Activated CD4-positive, CD25-positive, alpha-beta regulatory T cell (primary cell): ENCODE measurements around the gene CACNA1C.

ENCODE experiments used
- DNase-seq, 4 experiments: peaks; one replicate each; lab custom pipeline; 2025; lab: John Stamatoyannopoulos, UW

CACNA1C gene

DNA sequence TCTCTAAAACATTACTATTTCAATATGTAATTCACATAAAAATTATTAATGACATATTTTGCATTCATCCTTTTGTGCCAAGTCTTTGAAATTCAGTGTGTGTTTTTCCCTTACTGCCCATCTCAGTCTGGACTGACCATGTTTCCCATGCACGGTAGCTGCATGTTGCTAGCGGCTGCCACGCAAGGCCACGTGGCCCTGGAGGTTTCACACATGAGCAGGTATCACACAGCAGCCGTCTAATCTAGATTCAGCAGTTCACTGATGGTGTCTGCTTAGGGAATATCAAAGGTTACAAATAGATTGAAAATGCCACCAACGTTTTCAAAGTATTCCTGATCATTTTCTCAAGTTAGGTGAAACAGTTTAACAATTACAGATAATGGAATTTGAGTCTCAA is 507.1 kb downstream of the CACNA1C start:
- DNase-seq = no peak

GRCh38 chr12:2560356-2560755 is 507.6 kb downstream of the CACNA1C start:
- DNase-seq = no peak

- no peak for DNase-seq
Measured at GRCh38 chr12:2561367-2561766, 508.6 kb downstream of the CACNA1C start.

DNA sequence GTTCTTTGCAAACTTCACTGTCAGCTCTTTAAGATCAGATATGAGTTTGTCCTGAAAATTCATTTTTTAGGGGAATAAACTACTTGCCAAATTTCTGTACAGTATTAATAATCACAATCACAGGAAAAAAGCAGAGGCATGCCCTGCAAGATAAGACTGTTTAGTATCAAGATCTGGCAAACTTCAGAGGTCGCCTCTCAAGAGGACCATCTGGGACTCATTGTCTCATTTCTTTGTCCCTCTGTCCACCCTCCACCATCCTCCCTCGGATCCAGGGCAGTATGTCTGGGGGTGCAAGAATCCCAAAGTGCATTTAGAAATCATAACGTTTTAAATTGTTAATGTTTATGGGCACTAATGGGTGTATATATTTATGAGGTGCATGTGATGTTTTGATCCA is 509.6 kb downstream of the CACNA1C start:
- no peak for DNase-seq

DNA sequence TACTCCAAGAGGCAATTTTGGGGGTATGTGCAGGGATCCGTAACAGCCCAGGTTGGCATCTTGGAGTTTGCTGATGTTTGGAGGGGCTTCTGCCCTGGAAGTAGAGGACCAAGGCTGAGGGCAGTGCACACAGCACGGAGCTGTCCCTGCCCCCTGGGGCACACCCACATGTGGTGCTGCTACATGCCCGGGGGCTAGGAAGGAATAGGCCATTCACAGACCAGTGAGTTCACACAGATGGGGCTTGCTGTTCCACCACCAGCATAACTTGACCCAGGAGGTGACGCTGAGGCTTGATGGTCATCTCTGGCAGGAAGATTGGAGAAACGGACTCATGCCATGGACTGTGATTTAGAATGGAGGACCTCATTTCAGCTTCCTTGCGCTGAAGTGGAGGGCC is 510.9 kb downstream of the CACNA1C start:
- DNase-seq = no peak

GRCh38 chr12:2566161-2566560 is 513.4 kb downstream of the CACNA1C start:
- no peak for DNase-seq

DNA sequence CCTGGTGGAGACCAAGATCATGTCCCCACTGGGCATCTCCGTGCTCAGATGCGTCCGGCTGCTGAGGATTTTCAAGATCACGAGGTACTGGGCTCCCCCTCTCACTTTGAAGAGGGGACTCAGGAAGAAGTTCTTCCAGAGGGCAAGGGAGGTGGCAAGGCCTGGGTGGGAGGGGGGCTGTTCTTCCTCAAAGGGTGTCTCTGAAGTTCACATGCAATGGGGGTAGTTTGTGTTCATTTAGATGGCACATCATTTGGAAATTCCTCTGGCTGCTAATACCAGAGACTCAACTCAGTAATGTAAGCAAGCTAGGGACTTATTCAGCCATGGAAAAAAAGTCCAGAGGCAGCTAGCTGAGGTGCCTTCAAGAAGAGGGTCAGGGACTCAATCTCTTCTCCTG is 514.9 kb downstream of the CACNA1C start:
- no peak for DNase-seq

- DNase-seq = no peak
Measured at GRCh38 chr12:2570562-2570961, 517.8 kb downstream of the CACNA1C start.

- DNase-seq = no peak
Measured at GRCh38 chr12:2574355-2574935, 521.7 kb downstream of the CACNA1C start.

- no peak for DNase-seq
Measured at GRCh38 chr12:2575245-2575644, 522.5 kb downstream of the CACNA1C start.

DNA sequence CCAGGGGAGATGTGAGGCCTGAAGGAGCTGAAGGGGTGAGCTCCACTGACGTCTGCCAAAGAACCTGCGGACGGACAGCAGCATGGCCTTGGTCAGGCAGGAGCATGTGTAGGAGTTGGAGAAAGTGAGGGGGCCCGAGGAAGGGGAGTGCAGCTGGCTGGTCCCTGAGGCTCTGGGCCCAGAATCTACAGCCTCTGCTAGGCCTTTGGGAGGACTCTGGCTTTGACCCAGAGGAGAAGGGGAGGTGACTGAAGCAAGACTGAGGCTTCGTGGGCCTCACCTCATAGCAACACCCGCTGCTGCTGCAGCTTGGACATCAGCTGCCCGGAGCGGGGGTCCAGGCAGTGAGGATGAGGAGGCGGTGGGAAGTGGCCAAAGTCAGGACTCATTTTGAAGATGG is 525.4 kb downstream of the CACNA1C start:
- DNase-seq = no peak

DNA sequence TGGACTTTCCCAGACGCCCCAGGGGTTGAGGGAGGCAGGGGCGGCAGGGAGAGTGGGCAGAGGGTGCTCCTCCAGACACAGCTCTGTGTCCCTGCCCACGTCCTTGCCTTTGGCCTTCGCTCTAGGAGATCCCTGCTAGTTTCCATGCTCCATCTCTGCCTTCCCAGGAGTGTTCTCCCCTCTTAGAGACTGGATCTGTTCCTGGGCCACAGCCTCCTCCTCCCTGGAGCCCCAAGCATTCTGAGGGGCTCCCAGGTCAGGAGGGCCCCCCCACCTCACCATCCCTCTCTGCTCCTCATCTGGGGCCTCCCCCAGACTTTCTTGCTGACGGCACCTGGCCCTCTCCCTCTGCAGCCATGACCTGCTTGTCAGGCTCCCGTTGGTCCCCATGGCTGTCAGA is 526.0 kb downstream of the CACNA1C start:
- no peak for DNase-seq

DNA sequence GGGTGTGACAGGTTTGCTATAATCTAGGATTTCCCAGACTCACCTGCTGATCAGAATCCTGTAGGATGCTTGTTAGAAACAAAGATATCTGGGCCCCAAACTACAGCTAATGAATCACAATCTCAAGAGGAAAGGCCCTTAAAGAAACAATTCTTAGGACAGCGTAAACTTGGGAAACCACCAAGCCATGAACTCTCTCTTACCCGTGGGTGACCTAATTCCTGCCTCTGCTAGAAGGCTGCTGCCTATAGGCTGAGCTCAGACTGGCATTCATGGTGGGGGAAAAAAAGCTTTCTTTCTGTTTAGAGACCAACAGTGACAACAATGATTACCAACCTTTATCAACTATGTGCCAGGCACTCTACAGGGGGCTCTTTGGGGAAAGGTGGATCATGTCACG is 528.0 kb downstream of the CACNA1C start:
- DNase-seq = no peak

DNA sequence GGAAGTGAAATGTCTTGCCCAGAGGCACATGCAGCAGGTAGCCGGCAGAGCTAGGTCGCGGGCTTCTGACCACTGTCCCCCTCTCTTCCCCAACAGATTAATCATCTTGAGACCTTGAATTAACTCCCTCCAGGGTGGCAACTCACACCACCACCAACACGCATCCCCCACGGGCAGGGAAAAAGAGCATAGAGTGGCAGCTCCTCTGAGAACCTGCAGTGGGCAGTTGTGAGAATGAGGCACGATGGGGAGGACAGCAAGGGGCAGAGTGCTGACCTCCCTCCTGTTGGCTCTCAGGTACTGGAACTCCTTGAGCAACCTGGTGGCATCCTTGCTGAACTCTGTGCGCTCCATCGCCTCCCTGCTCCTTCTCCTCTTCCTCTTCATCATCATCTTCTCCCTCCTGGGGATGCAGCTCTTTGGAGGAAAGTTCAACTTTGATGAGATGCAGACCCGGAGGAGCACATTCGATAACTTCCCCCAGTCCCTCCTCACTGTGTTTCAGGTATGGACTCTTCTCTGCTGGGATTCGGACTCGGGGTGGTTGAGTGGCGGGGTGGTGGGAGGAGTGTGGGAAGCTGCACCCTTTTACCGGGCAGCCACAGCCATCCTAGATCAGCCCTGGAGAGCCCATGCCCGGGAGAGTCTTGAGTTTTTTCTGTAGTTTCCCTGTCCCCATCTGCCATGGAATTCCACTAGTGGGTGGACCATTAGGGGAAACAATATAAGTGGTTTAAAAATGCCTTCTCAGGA is 528.7 kb downstream of the CACNA1C start:
- no peak for DNase-seq

DNA sequence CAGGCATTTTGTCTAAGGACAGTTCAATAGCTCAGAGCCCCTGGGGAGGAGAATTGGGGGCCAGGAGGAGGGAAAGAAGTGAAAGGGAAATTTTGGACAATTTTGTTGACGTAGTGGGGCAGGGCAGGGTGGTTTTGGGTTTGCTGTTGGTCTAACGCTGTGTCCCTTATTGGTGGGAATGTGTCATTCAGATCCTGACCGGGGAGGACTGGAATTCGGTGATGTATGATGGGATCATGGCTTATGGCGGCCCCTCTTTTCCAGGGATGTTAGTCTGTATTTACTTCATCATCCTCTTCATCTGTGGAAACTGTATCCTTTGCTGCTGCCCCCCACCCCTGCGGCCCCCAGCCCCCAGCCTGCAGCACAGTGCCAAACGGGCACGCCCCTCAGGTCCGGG is 529.8 kb downstream of the CACNA1C start:
- no peak for DNase-seq

DNA sequence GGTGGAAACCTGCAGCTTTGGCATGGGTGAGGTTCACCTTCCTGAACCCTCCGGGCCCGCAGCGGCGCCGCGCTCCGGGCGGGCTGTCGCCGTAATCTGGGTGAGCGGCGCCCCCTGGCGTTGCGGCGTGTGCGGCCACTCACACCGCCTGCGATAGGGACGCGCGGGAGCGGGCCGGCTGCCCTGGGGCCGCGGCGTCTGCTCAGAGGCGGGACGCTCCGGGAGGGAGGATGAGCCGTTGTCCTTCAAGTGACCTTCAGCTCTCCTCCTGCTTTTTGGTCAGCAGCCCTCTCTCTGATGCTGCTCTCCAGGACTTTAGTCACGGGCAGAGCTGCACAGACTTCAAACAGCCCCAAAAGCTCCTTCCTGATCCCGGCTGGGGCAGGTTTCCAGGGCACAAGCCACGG is 530.3 kb downstream of the CACNA1C start:
- DNase-seq = peak in 3 of 4 experiments; percentile 4 to 19 (median 7)

GRCh38 chr12:2583642-2584401 is 531.0 kb downstream of the CACNA1C start:
- DNase-seq = no peak

- no peak for DNase-seq
Measured at GRCh38 chr12:2586156-2587038, 533.6 kb downstream of the CACNA1C start.

DNA sequence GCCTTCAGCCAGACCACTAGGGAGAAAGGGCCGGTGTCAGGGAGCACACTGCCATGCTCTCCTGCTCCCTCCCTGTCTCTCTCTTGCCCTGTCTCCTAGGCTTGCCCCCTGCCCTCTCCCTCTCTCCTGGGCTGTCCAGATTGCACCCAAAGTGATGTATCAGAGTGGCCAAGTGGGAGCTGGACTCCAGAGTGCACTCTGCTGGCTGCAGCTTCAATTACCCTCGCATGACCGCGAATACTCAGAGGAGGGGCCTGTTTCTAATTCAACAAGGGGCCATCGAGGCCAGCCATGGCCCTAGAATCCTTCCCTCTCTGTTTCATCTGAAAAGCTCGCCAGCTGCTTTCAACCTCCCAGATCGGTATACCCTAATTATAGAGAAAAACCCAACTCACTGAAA is 535.6 kb downstream of the CACNA1C start:
- DNase-seq = no peak

DNA sequence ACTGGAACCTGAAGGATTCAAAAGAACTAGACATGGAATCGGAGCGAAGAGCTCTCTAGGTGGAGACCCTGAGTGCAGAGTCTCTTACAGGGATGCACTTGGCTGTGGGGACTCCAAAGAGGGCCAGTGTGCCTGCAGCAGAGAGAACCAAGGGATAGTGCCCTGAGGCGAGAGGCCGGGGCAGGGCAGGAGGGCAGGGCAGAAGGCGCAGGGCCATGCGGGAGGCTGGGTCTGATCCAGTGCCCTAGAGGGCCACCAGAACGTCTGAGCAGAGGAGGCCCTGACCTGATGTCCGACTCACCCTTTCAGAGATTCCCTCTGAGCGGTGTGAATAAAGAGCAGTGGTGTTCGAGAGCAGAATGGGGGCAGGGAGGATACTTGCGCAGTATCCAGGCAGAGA is 536.6 kb downstream of the CACNA1C start:
- no peak for DNase-seq

- no peak for DNase-seq
Measured at GRCh38 chr12:2593045-2593444, 540.3 kb downstream of the CACNA1C start.

DNA sequence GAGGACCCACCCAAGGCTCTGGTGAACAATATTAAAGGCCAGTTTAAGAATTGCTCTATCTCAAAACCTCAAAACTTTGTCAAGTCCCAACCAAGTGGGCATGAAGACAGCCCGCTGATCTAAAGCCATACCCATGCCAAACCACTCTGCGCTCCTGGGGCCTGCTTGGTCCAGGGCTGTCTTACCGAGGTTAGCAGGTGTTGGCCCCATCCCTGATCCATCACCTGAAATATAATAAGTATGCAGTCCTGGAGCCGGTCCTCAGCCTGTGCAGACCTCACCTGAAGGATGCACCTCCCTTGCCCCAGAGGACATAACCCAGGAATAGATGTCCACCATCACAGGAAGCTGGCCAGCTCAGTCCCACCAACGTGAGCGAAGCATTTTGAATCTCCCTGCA is 543.7 kb downstream of the CACNA1C start:
- DNase-seq = no peak
